Brain microvascular endothelial cell (primary cell): ENCODE measurements around the gene TPD52L1.

Source experiments
- DNase-seq: peaks from one replicate; pipeline ENCODE4 v3.0.0-alpha.2; 2020
- H3K27ac ChIP-seq: fragments of 250-450 bp; sonication (Bioruptor Pico); 2 replicates; pipeline ENCODE4 v1.5.1; 2020; ENCODE audit warnings: mild to moderate bottlenecking, moderate library complexity
- H3K27me3 ChIP-seq: fragments of 250-450 bp; sonication (Bioruptor Pico); replicated peaks from 2 replicates; pipeline ENCODE4 v1.5.1; 2020; ENCODE audit warnings: mild to moderate bottlenecking
- H3K36me3 ChIP-seq: fragments of 250-450 bp; sonication (Bioruptor Pico); replicated peaks from 2 replicates; pipeline ENCODE4 v1.5.1; 2020; ENCODE audit warnings: mild to moderate bottlenecking
- H3K4me3 ChIP-seq: 2 replicates; pipeline ENCODE4 v1.5.1; 2011; ENCODE audit warnings: low read depth, mild to moderate bottlenecking, control low read depth, low read length, moderate library complexity
- CTCF ChIP-seq: IDR thresholded peaks from 2 replicates; pipeline ENCODE4 v1.5.1; 2011; ENCODE audit warnings: low read depth, mild to moderate bottlenecking, moderate library complexity, low read length, control low read depth, inconsistent platforms; ENCODE audit errors: missing control alignments
- in situ Hi-C: cut with HindIII; loops from 2 replicates; pipeline ENCODE4 v1.10.0; 2017; ENCODE audit warnings: low sequenced_read_pairs, low pct_ligation_motif_present

The TPD52L1 gene

GRCh38 chr6:125203395-125203794, 49.8 kb downstream of the TPD52L1 start:
- Histone ChIP-seq H3K27ac (no peak overlapping the region), H3K4me3 (no peak overlapping the region), H3K27me3 (no peaks in the 10 kb centered on the region), H3K36me3 (no peaks in the 10 kb centered on the region)
- no peak for TF ChIP-seq CTCF
- in situ Hi-C loops = no loop called here
- no peak for DNase-seq

- Histone ChIP-seq H3K27me3 (no peaks in the 10 kb centered on the region), H3K27ac (no peak overlapping the region), H3K36me3 (no peaks in the 10 kb centered on the region), H3K4me3 (no peak overlapping the region)
- no peak for TF ChIP-seq CTCF
- no peak for DNase-seq
- in situ Hi-C loops = no loop called here
Measured at GRCh38 chr6:125205931-125206330, 52.4 kb downstream of the TPD52L1 start.

- in situ Hi-C loops = no loop called here
- H3K27me3 ChIP-seq = no peaks in the 10 kb centered on the region
- H3K36me3 ChIP-seq = no peaks in the 10 kb centered on the region
- H3K4me3 ChIP-seq = no peak overlapping the region
- no peak overlapping the region for H3K27ac ChIP-seq
- no peak for TF ChIP-seq CTCF
- no peak for DNase-seq
Measured at GRCh38 chr6:125206389-125206788, 52.8 kb downstream of the TPD52L1 start.

GRCh38 chr6:125207956-125208355, 54.4 kb downstream of the TPD52L1 start:
- Histone ChIP-seq H3K4me3 (no peak overlapping the region), H3K27ac (no peak overlapping the region), H3K27me3 (no peaks in the 10 kb centered on the region), H3K36me3 (no peaks in the 10 kb centered on the region)
- no peak for TF ChIP-seq CTCF
- in situ Hi-C loops = no loop called here
- no peak for DNase-seq

GRCh38 chr6:125208625-125209249, 55.2 kb downstream of the TPD52L1 start:
- TF ChIP-seq CTCF = no peak
- Histone ChIP-seq H3K27me3 (no peaks in the 10 kb centered on the region), H3K27ac (no peak overlapping the region), H3K36me3 (no peaks in the 10 kb centered on the region), H3K4me3 (no peak overlapping the region)
- in situ Hi-C loops = no loop called here
- DNase-seq = no peak

GRCh38 chr6:125210667-125211066, 57.1 kb downstream of the TPD52L1 start:
- no peak for DNase-seq
- Histone ChIP-seq H3K27me3 (no peaks in the 10 kb centered on the region), H3K27ac (no peak overlapping the region), H3K4me3 (no peak overlapping the region), H3K36me3 (no peaks in the 10 kb centered on the region)
- no peak for TF ChIP-seq CTCF
- in situ Hi-C loops = no loop called here
